Testis (tissue), 2 donors: ENCODE measurements around the gene PYGB.

ENCODE experiments used
- POLR2A ChIP-seq: fragments of 450-650 bp; IDR thresholded peaks from one replicate; pipeline ENCODE4 v1.6.1; 2017; ENCODE audit warnings: antibody characterized with exemption, mild to moderate bottlenecking, moderate library complexity
- TF ChIP-seq, protein P1 (sequence below), 3 experiments: fragments of 450-650 bp in 2 of 3; fragments of 200-600 bp in 1 of 3; sonication (generic) in 1 of 3; IDR thresholded peaks; one replicate each; pipeline ENCODE4 v1.5.1; 2016 to 2019; ENCODE audit warnings: antibody characterized with exemption in 3 of 3, mild to moderate bottlenecking in 2 of 3, moderate library complexity in 1 of 3

DNA sequence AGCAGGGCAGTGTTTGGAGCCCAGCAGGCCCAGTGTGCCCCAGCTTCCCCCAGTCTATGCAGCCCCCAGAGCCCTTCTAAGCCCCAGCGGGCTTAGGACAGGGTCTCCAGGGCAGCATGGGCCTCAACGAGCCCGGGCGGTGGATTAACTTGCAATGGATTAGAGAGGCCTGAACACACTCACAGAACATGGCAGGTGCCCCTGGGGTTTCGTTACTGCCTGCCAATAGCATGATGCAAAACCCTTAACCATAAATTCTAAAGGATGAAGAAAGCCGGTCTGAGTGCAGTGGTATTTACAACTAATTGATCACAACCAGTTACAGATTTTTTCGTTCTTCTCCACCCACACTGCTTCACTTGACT, 33.5 kb upstream of the PYGB start:
- TF ChIP-seq, protein P1, sequence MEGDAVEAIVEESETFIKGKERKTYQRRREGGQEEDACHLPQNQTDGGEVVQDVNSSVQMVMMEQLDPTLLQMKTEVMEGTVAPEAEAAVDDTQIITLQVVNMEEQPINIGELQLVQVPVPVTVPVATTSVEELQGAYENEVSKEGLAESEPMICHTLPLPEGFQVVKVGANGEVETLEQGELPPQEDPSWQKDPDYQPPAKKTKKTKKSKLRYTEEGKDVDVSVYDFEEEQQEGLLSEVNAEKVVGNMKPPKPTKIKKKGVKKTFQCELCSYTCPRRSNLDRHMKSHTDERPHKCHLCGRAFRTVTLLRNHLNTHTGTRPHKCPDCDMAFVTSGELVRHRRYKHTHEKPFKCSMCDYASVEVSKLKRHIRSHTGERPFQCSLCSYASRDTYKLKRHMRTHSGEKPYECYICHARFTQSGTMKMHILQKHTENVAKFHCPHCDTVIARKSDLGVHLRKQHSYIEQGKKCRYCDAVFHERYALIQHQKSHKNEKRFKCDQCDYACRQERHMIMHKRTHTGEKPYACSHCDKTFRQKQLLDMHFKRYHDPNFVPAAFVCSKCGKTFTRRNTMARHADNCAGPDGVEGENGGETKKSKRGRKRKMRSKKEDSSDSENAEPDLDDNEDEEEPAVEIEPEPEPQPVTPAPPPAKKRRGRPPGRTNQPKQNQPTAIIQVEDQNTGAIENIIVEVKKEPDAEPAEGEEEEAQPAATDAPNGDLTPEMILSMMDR (IDR thresholded peaks at IDR 0.05): no peak
- TF ChIP-seq POLR2A: no peak
